Measurements from ENCODE around the gene NYNRIN.
A peak's percentile ranks its signal among the peaks of the same experiment; 100 is the strongest.

Gene NYNRIN

DNA sequence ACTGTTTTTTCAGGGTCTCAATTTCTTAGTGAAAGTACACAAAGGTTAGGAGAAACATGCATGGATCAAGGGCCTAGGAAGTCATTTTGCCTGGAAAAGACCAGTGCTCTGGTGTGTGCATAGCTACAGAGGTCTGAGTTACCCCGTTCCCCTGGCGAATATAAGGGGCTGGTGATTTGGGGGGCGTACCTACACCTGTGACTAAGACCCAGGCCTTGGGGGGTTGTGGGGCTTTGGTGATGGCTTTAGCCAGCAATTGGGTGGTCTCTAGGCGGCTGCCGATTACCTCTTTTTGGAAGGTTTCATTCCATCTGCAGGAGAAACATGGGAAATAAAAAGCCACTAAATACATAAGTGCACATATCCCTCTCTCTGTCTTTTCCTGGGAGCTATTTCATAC is 42.7 kb downstream of the NYNRIN start:
- no peak for ATAC-seq
- TF ChIP-seq GLIS3 (CRISPR knock-in tag; IDR thresholded peaks at IDR 0.05) (no peak), ZC3H10 (CRISPR knock-in tag; IDR thresholded peaks at IDR 0.05) (no peak), ZFP3 (CRISPR knock-in tag; IDR thresholded peaks at IDR 0.05) (no peak), ZNF8 (CRISPR knock-in tag; IDR thresholded peaks at IDR 0.05) (no peak), ESRRG (CRISPR knock-in tag; IDR thresholded peaks at IDR 0.05) (no peak), TOX (CRISPR knock-in tag; IDR thresholded peaks at IDR 0.05; ENCODE audit: borderline replicate concordance) (no peak), RARB (CRISPR knock-in tag; IDR thresholded peaks at IDR 0.05) (no peak), CSDC2 (CRISPR knock-in tag; IDR thresholded peaks at IDR 0.05) (no peak)
- TF ChIP-seq, protein P1, sequence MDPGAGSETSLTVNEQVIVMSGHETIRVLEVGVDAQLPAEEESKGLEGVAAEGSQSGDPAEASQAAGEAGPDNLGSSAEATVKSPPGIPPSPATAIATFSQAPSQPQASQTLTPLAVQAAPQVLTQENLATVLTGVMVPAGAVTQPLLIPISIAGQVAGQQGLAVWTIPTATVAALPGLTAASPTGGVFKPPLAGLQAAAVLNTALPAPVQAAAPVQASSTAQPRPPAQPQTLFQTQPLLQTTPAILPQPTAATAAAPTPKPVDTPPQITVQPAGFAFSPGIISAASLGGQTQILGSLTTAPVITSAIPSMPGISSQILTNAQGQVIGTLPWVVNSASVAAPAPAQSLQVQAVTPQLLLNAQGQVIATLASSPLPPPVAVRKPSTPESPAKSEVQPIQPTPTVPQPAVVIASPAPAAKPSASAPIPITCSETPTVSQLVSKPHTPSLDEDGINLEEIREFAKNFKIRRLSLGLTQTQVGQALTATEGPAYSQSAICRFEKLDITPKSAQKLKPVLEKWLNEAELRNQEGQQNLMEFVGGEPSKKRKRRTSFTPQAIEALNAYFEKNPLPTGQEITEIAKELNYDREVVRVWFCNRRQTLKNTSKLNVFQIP (CRISPR knock-in tag; IDR thresholded peaks at IDR 0.05; ENCODE audit: borderline replicate concordance, low read depth) = no peak
- TF ChIP-seq, protein P2, sequence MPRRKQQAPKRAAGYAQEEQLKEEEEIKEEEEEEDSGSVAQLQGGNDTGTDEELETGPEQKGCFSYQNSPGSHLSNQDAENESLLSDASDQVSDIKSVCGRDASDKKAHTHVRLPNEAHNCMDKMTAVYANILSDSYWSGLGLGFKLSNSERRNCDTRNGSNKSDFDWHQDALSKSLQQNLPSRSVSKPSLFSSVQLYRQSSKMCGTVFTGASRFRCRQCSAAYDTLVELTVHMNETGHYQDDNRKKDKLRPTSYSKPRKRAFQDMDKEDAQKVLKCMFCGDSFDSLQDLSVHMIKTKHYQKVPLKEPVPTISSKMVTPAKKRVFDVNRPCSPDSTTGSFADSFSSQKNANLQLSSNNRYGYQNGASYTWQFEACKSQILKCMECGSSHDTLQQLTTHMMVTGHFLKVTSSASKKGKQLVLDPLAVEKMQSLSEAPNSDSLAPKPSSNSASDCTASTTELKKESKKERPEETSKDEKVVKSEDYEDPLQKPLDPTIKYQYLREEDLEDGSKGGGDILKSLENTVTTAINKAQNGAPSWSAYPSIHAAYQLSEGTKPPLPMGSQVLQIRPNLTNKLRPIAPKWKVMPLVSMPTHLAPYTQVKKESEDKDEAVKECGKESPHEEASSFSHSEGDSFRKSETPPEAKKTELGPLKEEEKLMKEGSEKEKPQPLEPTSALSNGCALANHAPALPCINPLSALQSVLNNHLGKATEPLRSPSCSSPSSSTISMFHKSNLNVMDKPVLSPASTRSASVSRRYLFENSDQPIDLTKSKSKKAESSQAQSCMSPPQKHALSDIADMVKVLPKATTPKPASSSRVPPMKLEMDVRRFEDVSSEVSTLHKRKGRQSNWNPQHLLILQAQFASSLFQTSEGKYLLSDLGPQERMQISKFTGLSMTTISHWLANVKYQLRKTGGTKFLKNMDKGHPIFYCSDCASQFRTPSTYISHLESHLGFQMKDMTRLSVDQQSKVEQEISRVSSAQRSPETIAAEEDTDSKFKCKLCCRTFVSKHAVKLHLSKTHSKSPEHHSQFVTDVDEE (CRISPR knock-in tag; IDR thresholded peaks at IDR 0.05) = no peak
- TF ChIP-seq, protein P3, sequence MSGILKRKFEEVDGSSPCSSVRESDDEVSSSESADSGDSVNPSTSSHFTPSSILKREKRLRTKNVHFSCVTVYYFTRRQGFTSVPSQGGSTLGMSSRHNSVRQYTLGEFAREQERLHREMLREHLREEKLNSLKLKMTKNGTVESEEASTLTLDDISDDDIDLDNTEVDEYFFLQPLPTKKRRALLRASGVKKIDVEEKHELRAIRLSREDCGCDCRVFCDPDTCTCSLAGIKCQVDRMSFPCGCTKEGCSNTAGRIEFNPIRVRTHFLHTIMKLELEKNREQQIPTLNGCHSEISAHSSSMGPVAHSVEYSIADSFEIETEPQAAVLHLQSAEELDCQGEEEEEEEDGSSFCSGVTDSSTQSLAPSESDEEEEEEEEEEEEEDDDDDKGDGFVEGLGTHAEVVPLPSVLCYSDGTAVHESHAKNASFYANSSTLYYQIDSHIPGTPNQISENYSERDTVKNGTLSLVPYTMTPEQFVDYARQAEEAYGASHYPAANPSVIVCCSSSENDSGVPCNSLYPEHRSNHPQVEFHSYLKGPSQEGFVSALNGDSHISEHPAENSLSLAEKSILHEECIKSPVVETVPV (CRISPR knock-in tag; IDR thresholded peaks at IDR 0.05) = no peak

DNA sequence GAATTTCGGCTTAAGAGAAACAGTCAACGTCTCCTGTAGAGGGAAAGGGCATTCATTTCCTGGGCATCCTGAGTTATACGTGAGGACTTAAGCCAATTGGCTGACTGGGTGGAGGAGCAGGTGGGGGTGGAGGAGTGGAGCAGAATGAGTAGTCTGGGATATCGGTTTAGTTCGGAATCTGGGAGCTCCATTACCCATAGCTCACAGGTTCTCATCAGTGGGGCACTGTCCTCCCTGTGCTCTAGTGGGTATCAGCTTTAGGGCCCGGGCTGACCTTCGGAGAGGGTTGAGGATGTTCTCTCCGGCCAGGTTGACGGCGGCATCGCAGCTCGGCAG is 43.1 kb downstream of the NYNRIN start:
- ATAC-seq = peak; percentile 57
- TF ChIP-seq ESRRG (CRISPR knock-in tag; IDR thresholded peaks at IDR 0.05) (no peak), PPARA (CRISPR knock-in tag; IDR thresholded peaks at IDR 0.05; ENCODE audit: borderline replicate concordance) (no peak), ZNF565 (CRISPR knock-in tag; conservative IDR thresholded peaks at IDR 0.05; ENCODE audit: low read depth) (no peak), ZNF70 (CRISPR knock-in tag; IDR thresholded peaks at IDR 0.05) (no peak), SNAI2 (CRISPR knock-in tag; IDR thresholded peaks at IDR 0.05) (no peak)
- TF ChIP-seq, protein P1 (CRISPR knock-in tag; IDR thresholded peaks at IDR 0.05; ENCODE audit: borderline replicate concordance, low read depth) = no peak

DNA sequence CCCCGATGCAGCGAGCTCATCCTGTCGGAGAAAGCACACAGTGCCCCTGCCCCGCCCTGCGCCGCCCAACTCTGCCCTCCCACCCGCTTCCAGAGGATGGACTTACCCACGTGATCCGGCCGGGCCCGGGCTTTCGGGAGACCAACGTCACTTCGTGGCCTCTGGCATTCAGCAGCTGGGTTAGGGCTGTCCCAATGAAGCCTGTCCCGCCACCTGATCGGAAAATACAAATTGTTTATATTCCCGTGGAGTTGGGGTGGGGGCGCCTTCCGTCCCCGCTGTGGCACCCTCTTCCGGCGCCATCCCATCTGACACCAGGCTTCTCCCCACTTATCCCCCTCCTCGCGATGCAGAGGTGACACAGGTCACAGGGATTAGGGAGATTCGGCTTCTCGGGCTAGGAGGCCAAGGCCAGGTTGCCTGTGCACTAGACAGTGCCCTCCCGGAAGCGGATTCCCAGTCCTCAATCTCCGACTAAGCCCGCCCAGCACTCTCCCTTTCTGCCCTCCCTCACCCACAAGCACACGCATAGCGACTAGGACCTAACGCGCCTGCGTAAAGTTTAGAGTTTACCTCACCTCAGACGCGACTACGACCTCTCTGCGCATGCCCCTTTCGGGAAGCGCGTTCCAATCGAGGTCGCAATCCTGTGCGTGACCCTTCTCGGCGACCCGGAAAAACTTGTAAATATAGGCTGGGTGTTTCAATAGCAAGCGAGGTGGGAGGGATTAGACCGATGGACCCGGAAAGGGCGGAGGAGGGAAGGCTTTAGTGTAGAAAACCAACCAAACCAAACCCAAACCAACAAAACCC is 43.6 kb downstream of the NYNRIN start, which contains the start of gene SDR39U1:
Gene SDR39U1 (minus strand): TSS at position 537 of the 813 bp plus-strand sequence. CDS start 7 bp downstream, at position 530.
- ATAC-seq = peak; percentile 94
- TF ChIP-seq ESRRG (CRISPR knock-in tag; IDR thresholded peaks at IDR 0.05) (no peak), ZNF8 (CRISPR knock-in tag; IDR thresholded peaks at IDR 0.05) (no peak), ZC3H10 (CRISPR knock-in tag; IDR thresholded peaks at IDR 0.05) (0 out of 2 replicates have a peak, but pooled peaks have one; percentile 11), ZFP3 (CRISPR knock-in tag; IDR thresholded peaks at IDR 0.05) (peak; percentile 94), TOX (CRISPR knock-in tag; IDR thresholded peaks at IDR 0.05; ENCODE audit: borderline replicate concordance) (no peak)
- TF ChIP-seq, protein P2 (CRISPR knock-in tag; IDR thresholded peaks at IDR 0.05) = no peak
- TF ChIP-seq, protein P1 (CRISPR knock-in tag; IDR thresholded peaks at IDR 0.05; ENCODE audit: borderline replicate concordance, low read depth) = 0 out of 2 replicates have a peak, but pooled peaks have one; percentile 34
- TF ChIP-seq, protein P3 (CRISPR knock-in tag; IDR thresholded peaks at IDR 0.05) = no peak
